ENCODE results near the gene ZNF385B.

GRCh38 chr2:179862898-179863458, 1.6 kb upstream of the ZNF385B start:
- no peak for TF ChIP-seq EP300 (IDR thresholded peaks at IDR 0.05)
- TF ChIP-seq CTCF (IDR thresholded peaks at IDR 0.05) = no peak
- no peak for TF ChIP-seq POLR2AphosphoS5 (IDR thresholded peaks at IDR 0.05)
